GM12801 (cell line): ENCODE data around the gene SLC15A1.

Experiments
- TF ChIP-seq, protein P1 (sequence below): IDR thresholded peaks from one replicate; pipeline ENCODE4 v1.5.1; 2011; ENCODE audit warnings: control low read depth; ENCODE audit not compliant: insufficient read length; ENCODE audit errors: extremely low read depth

The SLC15A1 gene

DNA sequence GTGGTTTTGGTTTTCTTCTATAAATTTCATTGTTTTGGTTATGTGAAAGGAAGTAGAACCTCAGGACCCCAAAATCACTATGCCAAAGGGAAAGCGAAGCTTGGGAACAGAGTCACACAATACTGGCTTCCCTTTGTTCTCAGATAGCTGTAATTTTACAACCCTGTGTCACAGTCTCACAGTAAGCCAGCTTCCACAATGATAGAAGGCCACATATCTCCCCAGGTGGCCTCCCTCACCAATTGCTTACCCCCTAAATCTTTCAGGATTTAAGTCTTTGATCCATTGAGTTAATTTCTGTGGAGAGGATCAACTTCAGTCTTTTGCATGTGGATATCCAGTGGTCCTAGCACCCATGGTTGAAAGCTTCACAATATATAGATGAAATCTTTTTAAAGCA lies 58.7 kb downstream of the SLC15A1 start:
- TF ChIP-seq, protein P1, sequence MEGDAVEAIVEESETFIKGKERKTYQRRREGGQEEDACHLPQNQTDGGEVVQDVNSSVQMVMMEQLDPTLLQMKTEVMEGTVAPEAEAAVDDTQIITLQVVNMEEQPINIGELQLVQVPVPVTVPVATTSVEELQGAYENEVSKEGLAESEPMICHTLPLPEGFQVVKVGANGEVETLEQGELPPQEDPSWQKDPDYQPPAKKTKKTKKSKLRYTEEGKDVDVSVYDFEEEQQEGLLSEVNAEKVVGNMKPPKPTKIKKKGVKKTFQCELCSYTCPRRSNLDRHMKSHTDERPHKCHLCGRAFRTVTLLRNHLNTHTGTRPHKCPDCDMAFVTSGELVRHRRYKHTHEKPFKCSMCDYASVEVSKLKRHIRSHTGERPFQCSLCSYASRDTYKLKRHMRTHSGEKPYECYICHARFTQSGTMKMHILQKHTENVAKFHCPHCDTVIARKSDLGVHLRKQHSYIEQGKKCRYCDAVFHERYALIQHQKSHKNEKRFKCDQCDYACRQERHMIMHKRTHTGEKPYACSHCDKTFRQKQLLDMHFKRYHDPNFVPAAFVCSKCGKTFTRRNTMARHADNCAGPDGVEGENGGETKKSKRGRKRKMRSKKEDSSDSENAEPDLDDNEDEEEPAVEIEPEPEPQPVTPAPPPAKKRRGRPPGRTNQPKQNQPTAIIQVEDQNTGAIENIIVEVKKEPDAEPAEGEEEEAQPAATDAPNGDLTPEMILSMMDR, result no peak

- TF ChIP-seq, protein P1, result no peak
Observed at GRCh38 chr13:98691360-98691759, 61.1 kb downstream of the SLC15A1 start.

GRCh38 chr13:98690348-98691022 lies 62.0 kb downstream of the SLC15A1 start:
- TF ChIP-seq, protein P1, result no peak

- TF ChIP-seq, protein P1, result no peak
Observed at GRCh38 chr13:98689347-98689968, 63.0 kb downstream of the SLC15A1 start.

- TF ChIP-seq, protein P1, result no peak
Observed at GRCh38 chr13:98688373-98688772, 64.1 kb downstream of the SLC15A1 start.

DNA sequence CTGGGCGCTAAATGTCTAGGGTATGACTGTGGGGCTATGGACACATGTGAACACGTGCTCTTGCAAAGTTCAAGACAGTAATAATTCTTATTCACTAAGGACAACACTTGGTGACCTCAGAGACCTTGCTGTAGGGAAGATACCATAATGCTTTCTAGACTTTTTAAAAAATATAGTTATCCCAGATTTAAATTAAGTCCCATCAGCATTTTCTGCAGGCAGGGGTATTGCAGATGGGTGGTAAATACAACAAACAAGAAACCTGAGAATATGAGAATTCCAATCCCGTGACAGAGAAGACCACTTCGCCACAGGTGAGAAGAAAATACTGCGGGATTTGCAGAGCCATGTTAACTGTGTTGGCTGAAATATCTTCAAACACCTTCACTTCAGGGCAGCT lies 65.2 kb downstream of the SLC15A1 start:
- TF ChIP-seq, protein P1, result no peak

- TF ChIP-seq, protein P1, result no peak
Observed at GRCh38 chr13:98686270-98686669, 66.2 kb downstream of the SLC15A1 start.
